GM20000 (cell line): ENCODE data around the gene DDX6.
"Not testable (repeated sequence)": the region's sequence is repeated elsewhere in the genome, so short reads cannot be mapped to it uniquely, and the experiment has no call there.

ENCODE experiments used
- DNase-seq: peaks from one replicate; pipeline ENCODE4 v3.0.0; 2012; ENCODE audit warnings: low spot score
- TF ChIP-seq, protein P1 (sequence below): IDR thresholded peaks from 2 replicates; pipeline ENCODE4 v1.5.1; 2012; ENCODE audit warnings: mild to moderate bottlenecking, control low read depth; ENCODE audit errors: extremely low read depth, missing control alignments

The DDX6 gene

DNA sequence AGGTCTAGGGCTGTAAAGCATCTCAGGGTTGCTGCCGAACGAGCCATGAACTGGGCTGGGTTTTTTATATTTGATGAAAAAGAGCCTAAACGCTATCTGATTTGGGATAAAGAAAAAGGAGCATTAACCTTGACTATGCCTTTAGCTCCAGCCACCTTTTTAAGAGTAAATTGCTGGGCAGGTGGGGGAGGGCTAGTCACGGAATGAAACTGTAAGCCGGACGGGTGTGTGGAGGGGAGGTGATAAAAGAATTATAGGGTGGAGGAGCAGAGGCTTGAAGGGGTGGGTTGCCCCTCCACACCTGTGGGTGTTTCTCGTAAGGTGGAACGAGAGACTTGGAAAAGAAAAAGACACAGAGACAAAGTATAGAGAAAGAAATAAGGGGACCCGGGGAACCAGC is 70.2 kb downstream of the DDX6 start:
- not testable (repeated sequence) for DNase-seq

DNA sequence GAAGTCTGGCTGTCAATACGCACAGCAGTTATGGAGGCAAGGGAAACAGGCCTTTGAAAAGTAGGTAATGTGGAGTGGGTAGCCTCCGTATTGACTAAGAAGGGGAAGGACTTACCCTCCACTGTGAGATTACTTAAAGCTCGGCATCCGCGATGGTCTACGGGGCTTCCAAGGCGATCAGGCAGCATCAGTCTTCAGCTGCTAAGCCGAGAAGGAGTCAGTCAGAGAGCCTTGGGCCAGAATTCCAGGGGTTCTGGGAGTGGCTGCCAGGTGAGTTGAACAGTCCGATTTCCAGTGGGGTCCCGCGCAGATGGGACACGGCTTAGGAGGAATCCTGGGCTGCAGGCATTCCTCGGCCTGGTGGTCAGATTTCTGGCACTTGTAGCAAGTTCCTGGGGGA is 70.9 kb downstream of the DDX6 start:
- DNase-seq: not testable (repeated sequence)

DNA sequence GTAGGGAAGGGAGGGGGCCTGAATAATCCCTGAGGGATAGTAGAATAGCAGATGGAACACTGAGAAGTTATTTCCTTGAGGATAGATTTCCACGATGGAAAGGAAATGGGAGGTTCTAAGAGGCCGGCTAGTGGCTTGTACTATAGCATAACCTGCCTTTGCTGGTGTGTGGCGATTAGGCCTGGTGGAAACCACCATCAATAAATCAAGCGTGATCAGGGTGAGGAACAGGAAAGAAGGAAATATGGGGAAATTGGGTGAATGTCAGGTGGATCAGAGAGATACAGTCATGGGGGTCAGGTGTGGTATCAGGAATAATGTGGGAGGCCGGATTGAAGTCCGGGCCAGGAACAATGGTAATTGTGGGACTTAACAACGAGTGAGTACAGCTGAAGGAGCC is 72.4 kb downstream of the DDX6 start:
- not testable (repeated sequence) for DNase-seq

DNA sequence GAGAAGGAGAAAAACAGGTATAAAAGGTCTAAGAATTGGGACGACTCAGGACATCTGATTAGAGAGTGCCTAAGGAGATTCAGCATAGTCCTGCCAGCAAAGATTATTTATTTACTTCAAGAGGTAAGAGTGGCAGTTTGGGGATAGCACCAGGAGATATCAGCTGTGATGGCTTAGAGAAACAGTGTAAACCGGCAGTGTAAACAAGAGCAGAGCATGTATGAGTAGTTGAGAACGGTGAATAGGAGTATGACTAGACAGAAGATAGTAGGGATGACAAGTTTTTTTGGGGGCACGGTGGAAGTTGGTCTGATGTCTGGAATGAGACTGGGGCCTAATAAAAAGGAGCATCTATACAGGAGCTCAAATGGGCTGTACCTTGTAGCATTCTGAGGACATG is 73.2 kb downstream of the DDX6 start:
- not testable (repeated sequence) for DNase-seq

DNA sequence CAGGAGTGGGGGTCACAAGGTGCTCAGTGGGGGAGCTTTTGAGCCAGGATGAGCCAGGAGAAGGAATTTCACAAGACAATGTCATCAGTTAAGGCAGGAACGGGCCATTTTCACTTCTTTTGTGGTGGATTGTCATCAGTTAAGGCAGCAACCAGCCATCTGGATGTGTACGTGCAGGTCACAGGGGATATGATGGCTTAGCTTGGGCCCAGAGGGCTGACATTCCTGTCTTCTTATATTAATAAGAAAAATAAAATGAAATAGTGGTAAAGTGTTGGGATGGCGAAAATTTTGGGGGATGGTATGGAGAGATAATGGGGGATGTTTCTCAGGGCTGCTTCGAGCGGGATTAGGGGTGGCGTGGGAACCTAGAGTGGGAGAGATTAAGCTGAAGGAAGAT is 73.7 kb downstream of the DDX6 start:
- not testable (repeated sequence) for DNase-seq

DNA sequence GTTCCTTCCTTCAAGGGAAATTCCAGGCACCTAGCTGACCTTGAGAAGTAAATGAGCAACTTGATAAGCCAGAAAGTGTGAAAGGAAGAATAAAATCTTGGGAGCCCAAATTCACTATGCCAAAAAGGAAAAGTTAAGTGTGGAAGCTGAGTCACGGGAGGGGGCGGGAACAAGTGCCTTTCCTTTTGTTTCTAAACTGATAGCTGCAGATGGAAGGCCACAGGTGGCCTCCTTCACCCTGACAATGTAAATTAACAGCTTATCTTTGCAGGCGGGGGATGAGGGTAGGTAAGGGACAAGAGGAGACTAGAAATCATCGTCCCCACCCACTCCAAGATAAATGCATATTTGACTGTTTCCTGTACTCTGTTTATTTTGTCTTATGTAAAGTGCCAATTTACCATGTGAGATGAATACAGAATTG is 75.1 kb downstream of the DDX6 start:
- DNase-seq: no peak
- TF ChIP-seq, protein P1, sequence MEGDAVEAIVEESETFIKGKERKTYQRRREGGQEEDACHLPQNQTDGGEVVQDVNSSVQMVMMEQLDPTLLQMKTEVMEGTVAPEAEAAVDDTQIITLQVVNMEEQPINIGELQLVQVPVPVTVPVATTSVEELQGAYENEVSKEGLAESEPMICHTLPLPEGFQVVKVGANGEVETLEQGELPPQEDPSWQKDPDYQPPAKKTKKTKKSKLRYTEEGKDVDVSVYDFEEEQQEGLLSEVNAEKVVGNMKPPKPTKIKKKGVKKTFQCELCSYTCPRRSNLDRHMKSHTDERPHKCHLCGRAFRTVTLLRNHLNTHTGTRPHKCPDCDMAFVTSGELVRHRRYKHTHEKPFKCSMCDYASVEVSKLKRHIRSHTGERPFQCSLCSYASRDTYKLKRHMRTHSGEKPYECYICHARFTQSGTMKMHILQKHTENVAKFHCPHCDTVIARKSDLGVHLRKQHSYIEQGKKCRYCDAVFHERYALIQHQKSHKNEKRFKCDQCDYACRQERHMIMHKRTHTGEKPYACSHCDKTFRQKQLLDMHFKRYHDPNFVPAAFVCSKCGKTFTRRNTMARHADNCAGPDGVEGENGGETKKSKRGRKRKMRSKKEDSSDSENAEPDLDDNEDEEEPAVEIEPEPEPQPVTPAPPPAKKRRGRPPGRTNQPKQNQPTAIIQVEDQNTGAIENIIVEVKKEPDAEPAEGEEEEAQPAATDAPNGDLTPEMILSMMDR: no peak

DNA sequence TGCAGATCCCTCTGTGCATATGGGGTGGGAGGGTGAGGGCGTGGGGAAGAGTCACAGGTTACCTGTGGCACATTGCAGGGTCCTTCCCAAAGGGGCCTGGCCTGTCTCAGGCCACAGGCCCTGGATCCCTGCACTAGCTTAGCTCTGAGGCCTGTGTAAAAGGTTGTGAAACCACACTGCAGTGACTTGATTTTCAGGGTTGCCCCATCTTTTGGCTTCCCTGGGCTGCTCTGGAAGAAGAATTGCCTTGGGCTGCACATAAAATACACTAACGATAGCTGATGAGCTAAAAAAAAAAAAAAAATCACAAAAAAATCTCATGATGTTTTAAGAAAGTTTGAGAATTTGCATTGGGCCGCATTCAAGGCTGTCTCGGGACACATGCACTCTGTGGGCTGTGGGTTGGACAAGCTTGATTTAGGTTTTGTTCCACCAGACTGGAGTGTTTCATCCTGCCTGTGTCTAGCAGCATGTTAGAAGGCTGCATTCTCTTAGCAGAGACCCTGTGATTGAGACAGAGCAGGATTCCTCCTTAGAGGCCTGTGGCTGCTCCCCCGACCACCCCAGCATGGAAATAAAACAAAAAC is 75.6 kb downstream of the DDX6 start:
- DNase-seq: no peak
- TF ChIP-seq, protein P1: no peak

DNA sequence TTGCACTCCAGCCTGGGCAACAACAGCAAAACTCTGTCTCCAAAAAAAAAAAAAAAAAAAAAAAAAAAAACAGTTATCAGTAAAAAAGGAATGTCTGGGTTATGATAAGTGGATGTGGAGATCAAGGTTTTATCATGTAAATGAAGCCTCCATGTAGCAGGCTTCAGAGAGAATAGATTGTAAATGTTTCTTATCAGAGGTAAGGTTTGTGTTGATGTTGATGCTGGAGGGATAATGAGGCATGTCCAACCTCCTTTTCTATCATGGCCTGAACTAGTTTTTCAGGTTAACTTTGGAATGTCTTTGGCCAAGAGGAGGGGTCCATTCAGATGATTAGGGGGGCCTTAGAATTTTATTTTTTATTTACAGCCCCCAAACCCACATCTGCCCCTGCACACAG is 76.1 kb downstream of the DDX6 start:
- TF ChIP-seq, protein P1: no peak
- DNase-seq: no peak

DNA sequence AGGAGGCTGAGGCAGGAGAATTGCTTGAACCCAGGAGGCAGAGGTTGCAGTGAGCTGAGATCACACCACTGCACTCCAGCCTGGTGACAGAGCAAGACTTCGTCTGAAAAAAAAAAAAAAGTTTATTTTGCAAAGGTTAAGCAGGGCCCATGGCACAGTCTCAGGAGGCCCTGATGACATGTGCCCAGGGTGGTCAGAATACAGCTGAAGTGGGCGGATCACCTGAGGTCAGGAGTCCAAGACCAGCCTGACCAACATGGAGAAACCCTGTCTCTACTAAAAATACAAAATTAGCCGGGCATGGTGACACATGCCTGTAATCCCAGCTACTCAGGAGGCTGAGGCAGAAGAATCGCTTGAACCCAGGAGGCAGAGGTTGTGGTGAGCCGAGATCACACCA is 76.5 kb downstream of the DDX6 start:
- DNase-seq: not testable (repeated sequence)

DNA sequence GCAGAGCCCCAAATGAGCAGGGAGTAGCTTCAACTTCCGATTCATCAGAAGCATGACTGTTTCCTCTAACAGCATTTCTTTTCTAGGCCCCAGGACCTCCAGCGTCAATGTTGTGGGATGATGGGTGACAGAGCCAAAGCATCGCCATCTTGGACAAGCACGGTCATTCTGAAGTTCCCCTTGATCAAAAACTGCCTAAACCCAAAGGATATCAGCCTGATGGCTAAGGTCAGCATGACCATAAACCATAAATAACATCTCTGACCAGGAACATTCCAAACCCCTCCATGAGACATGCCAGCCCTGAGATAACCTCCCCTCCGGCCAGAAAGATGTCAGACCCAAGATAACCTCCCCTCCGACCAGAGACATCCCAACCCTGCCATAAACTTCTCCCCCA is 82.7 kb downstream of the DDX6 start:
- TF ChIP-seq, protein P1: no peak

DNA sequence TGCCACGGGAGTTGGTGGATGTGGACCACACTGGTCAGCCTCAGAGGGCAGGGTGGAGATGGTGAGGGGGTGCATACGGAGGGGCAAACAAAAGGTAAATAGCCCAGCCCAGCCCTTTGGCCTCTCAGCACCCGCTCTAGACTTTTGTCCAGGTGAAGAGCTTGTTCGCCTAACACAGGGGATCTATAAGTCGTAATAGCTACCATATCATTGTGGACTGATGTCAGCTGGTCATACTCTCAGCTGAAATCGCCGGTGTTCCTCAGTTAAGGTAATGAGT is 84.5 kb downstream of the DDX6 start:
- no peak for DNase-seq

More for the DNA sequence above, 82.7 kb downstream of the DDX6 start:
- DNase-seq: no peak

More for the DNA sequence above, 84.5 kb downstream of the DDX6 start:
- TF ChIP-seq, protein P1: no peak
